Measurements from ENCODE around the gene PPM1H.

The PPM1H gene

DNA sequence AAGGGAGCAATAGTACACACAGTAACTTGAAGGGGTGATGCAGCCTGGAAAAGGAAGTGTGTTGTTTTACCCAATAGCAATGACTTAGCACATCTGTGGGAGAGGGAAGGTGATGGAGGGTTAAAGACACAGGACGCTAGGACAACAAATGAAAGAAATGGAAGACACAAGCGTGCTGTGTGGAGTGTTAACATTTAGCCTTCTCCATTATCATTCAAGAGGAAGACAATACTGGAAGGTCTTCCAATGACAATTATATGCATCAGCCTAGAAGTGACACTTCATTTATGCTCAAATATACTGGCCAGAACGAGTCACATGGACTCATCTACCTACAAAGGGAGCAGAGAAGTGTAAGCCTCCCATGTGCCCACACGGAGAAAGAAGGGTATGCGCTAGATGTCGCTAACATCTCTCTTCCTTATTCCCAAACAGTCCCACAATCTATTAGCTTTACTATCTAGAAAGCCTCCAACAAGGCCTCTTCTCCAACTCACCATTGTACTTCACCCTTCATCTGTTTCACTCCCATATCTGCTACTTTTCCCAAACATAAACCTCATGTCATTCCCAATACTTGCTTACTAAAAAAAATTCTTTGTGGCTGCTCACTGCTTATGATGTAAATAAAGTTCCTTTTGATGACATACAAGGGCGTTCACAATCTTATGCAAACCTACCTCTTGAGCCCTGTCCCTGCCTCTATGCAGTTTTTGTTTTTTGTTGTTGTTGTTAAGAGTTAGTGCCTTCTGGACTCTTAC is 20.3 kb downstream of the PPM1H start:
- no peaks in the 10 kb centered on the region for H4K20me1 ChIP-seq (ENCODE audit: insufficient read depth, low read length)
- no peak overlapping the region for H3K4me2 ChIP-seq (ENCODE audit: low read length)
- TF ChIP-seq, protein P1, sequence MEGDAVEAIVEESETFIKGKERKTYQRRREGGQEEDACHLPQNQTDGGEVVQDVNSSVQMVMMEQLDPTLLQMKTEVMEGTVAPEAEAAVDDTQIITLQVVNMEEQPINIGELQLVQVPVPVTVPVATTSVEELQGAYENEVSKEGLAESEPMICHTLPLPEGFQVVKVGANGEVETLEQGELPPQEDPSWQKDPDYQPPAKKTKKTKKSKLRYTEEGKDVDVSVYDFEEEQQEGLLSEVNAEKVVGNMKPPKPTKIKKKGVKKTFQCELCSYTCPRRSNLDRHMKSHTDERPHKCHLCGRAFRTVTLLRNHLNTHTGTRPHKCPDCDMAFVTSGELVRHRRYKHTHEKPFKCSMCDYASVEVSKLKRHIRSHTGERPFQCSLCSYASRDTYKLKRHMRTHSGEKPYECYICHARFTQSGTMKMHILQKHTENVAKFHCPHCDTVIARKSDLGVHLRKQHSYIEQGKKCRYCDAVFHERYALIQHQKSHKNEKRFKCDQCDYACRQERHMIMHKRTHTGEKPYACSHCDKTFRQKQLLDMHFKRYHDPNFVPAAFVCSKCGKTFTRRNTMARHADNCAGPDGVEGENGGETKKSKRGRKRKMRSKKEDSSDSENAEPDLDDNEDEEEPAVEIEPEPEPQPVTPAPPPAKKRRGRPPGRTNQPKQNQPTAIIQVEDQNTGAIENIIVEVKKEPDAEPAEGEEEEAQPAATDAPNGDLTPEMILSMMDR (IDR thresholded peaks at IDR 0.05; ENCODE audit: low read length), result no peak
- H3K27me3 ChIP-seq (ENCODE audit: insufficient read depth, low read length), result no peaks in the 10 kb centered on the region
- no peaks in the 10 kb centered on the region for H3K36me3 ChIP-seq (ENCODE audit: insufficient read depth, low read length)
- no peaks in the 10 kb centered on the region for H3K9me3 ChIP-seq (ENCODE audit: low read length)
- H3K4me3 ChIP-seq (ENCODE audit: low read depth, low read length, poor library complexity, severe bottlenecking), result no peak overlapping the region
- H3K27ac ChIP-seq (ENCODE audit: low read depth, low read length, poor library complexity, severe bottlenecking), result no peak overlapping the region
- H3K4me1 ChIP-seq (ENCODE audit: insufficient read depth, low read length, severe bottlenecking), result no peaks in the 10 kb centered on the region
- no peaks in the 10 kb centered on the region for H3K9me2 ChIP-seq (ENCODE audit: low read depth, low read length)
- no peaks in the 10 kb centered on the region for H3K79me2 ChIP-seq (ENCODE audit: insufficient read depth, low read length)
- H3F3A ChIP-seq (ENCODE audit: insufficient read depth, low read length), result no peaks in the 10 kb centered on the region
- H2AFZ ChIP-seq (ENCODE audit: low read length), result no peak overlapping the region
- no peak overlapping the region for H3K9ac ChIP-seq (ENCODE audit: low read length)

DNA sequence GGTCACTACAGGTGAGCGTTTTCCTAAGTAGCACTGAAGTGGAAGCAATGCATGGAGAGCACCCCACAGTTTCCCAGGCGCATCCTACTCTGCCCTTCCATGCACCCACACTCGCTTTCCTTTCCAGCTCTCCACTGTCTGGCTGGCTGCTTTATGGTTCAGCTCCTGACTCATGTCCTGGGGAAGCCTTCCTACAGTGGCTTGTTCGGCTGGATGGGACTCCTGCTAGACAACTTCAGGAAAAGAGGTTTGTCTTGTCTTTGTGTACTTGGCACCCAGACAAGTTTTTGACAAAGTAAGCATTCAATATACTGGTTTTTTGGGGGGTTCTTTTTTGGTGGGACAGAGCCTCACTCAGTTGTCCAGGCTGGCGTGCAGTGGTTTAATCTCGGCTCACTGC is 21.6 kb downstream of the PPM1H start:
- Histone ChIP-seq H3K36me3 (ENCODE audit: insufficient read depth, low read length) (no peaks in the 10 kb centered on the region), H3K9me3 (ENCODE audit: low read length) (no peaks in the 10 kb centered on the region), H2AFZ (ENCODE audit: low read length) (no peak overlapping the region), H3K4me2 (ENCODE audit: low read length) (no peak overlapping the region), H3K9ac (ENCODE audit: low read length) (no peak overlapping the region), H3K4me1 (ENCODE audit: insufficient read depth, low read length, severe bottlenecking) (no peaks in the 10 kb centered on the region), H3K4me3 (ENCODE audit: low read depth, low read length, poor library complexity, severe bottlenecking) (no peak overlapping the region), H3K27ac (ENCODE audit: low read depth, low read length, poor library complexity, severe bottlenecking) (no peak overlapping the region), H3K9me2 (ENCODE audit: low read depth, low read length) (no peaks in the 10 kb centered on the region), H4K20me1 (ENCODE audit: insufficient read depth, low read length) (no peaks in the 10 kb centered on the region), H3K27me3 (ENCODE audit: insufficient read depth, low read length) (no peaks in the 10 kb centered on the region), H3F3A (ENCODE audit: insufficient read depth, low read length) (no peaks in the 10 kb centered on the region), H3K79me2 (ENCODE audit: insufficient read depth, low read length) (no peaks in the 10 kb centered on the region)
- no peak for TF ChIP-seq EZH2 (IDR thresholded peaks at IDR 0.05; ENCODE audit: borderline replicate concordance, low read length)
- TF ChIP-seq, protein P1 (IDR thresholded peaks at IDR 0.05; ENCODE audit: low read length), result no peak

DNA sequence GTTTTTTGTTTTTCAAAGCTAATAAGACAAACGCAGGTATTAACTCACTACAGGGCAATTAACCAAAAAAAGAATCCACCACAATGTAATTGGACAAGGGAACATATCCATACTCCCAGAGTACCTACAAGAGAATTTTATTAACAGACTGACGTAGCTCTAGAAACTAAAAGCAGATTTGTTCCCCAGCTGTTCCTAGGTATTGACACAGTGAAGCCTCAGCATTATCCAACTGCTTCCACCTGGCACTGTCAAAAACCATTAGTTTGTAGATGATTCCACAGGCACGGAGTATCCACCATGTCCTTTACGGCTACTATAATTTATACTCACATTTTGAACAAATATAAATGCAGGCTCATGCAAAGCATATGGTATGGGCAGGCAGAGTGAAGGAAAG is 22.3 kb downstream of the PPM1H start:
- H3K4me1 ChIP-seq (ENCODE audit: insufficient read depth, low read length, severe bottlenecking), result no peaks in the 10 kb centered on the region
- no peaks in the 10 kb centered on the region for H3K36me3 ChIP-seq (ENCODE audit: insufficient read depth, low read length)
- no peaks in the 10 kb centered on the region for H3K9me2 ChIP-seq (ENCODE audit: low read depth, low read length)
- H3F3A ChIP-seq (ENCODE audit: insufficient read depth, low read length), result no peaks in the 10 kb centered on the region
- no peak overlapping the region for H3K27ac ChIP-seq (ENCODE audit: low read depth, low read length, poor library complexity, severe bottlenecking)
- no peak for TF ChIP-seq EZH2 (IDR thresholded peaks at IDR 0.05; ENCODE audit: borderline replicate concordance, low read length)
- TF ChIP-seq, protein P1 (IDR thresholded peaks at IDR 0.05; ENCODE audit: low read length), result no peak
- H3K79me2 ChIP-seq (ENCODE audit: insufficient read depth, low read length), result no peaks in the 10 kb centered on the region
- H3K4me3 ChIP-seq (ENCODE audit: low read depth, low read length, poor library complexity, severe bottlenecking), result no peak overlapping the region
- no peaks in the 10 kb centered on the region for H4K20me1 ChIP-seq (ENCODE audit: insufficient read depth, low read length)
- no peaks in the 10 kb centered on the region for H3K27me3 ChIP-seq (ENCODE audit: insufficient read depth, low read length)
- H3K4me2 ChIP-seq (ENCODE audit: low read length), result no peak overlapping the region
- no peaks in the 10 kb centered on the region for H3K9me3 ChIP-seq (ENCODE audit: low read length)
- no peak overlapping the region for H3K9ac ChIP-seq (ENCODE audit: low read length)
- H2AFZ ChIP-seq (ENCODE audit: low read length), result no peak overlapping the region

Data from OCI-LY1 (cell line).